Hepatocyte (in vitro differentiated cells): Measurements from ENCODE around the gene WDR19. TPM values are rescaled to one million over a fixed set of nuclear protein-coding genes. Genes with fewer than 3 reads are reported as not detected.

Experiments
- DNase-seq: peaks from one replicate; pipeline ENCODE4 v3.0.0-alpha.2; 2016; ENCODE audit warnings: low spot score
- H2AFZ ChIP-seq: fragments of 200-600 bp; sonication (generic); 2 replicates; pipeline ENCODE4 v1.6.0; 2016; ENCODE audit warnings: antibody characterized with exemption, mild to moderate bottlenecking
- H3K27ac ChIP-seq: fragments of 200-600 bp; sonication (generic); 2 replicates; pipeline ENCODE4 v1.5.1; 2016; ENCODE audit warnings: mild to moderate bottlenecking
- H3K27me3 ChIP-seq: fragments of 200-600 bp; sonication (generic); 2 replicates; pipeline ENCODE4 v1.6.1; 2016
- H3K36me3 ChIP-seq: fragments of 200-600 bp; sonication (generic); replicated peaks from 2 replicates; pipeline ENCODE4 v1.5.1; 2016; ENCODE audit warnings: low read depth; ENCODE audit not compliant: insufficient read depth
- H3K4me1 ChIP-seq: fragments of 200-600 bp; sonication (generic); 2 replicates; pipeline ENCODE4 v1.5.1; 2016; ENCODE audit warnings: mild to moderate bottlenecking, moderate library complexity; ENCODE audit not compliant: insufficient read depth
- H3K4me2 ChIP-seq: fragments of 200-600 bp; sonication (generic); 2 replicates; pipeline ENCODE4 v1.6.0; 2016
- H3K4me3 ChIP-seq: fragments of 200-600 bp; sonication (generic); 2 replicates; pipeline ENCODE4 v1.5.1; 2016; ENCODE audit warnings: mild to moderate bottlenecking
- H3K79me2 ChIP-seq: fragments of 200-600 bp; sonication (generic); 2 replicates; pipeline ENCODE4 v1.6.0; 2017; ENCODE audit warnings: mild to moderate bottlenecking
- H3K9me2 ChIP-seq: fragments of 200-600 bp; sonication (generic); replicated peaks from 2 replicates; pipeline ENCODE4 v1.6.0; 2017; ENCODE audit warnings: mild to moderate bottlenecking; ENCODE audit not compliant: insufficient read depth
- H3K9me3 ChIP-seq: fragments of 200-600 bp; sonication (generic); 2 replicates; pipeline ENCODE4 v1.5.1; 2016; ENCODE audit warnings: low read depth, mild to moderate bottlenecking
- H4K20me1 ChIP-seq: fragments of 200-600 bp; sonication (generic); 2 replicates; pipeline ENCODE4 v1.6.0; 2016; ENCODE audit warnings: mild to moderate bottlenecking; ENCODE audit not compliant: insufficient read depth, poor library complexity, severe bottlenecking
- EZH2 ChIP-seq: fragments of 200-600 bp; sonication (generic); IDR thresholded peaks from 2 replicates; pipeline ENCODE4 v1.6.1; 2016; ENCODE audit warnings: antibody characterized with exemption, mild to moderate bottlenecking, borderline replicate concordance
- EZH2phosphoT487 ChIP-seq: fragments of 200-600 bp; sonication (generic); IDR thresholded peaks from one replicate; pipeline ENCODE4 v1.6.1; 2018; ENCODE audit warnings: antibody characterized with exemption, mild to moderate bottlenecking, low read depth, moderate library complexity; ENCODE audit not compliant: unreplicated experiment, severe bottlenecking
- WGBS: methylation state at CpG from one replicate; pipeline ENCODE4 v1.1.6; 2016; ENCODE audit warnings: low lambda C conversion rate; ENCODE audit errors: missing lambda C conversion rate; 5-methylcytosine and 5-hydroxymethylcytosine counted together
- polyA plus RNA-seq: library from polyadenylated mRNA; unstranded; fragments of >200 nt; fragmentation: Nextera tagmentation; extraction: Ambion mirVana; gene quantifications from 2 replicates; pipeline ENCODE4 v1.2.1, GENCODE V29; 2016
- total RNA-seq: library from RNA; depleted of rRNA; stranded (reverse); fragments of >200 nt; gene quantifications from 2 replicates; pipeline ENCODE4 v1.2.3, GENCODE V29; 2014
- TF ChIP-seq, protein P1 (sequence below): fragments of 200-600 bp; sonication (generic); IDR thresholded peaks from 2 replicates; pipeline ENCODE4 v1.5.1; 2016; ENCODE audit warnings: antibody characterized with exemption, mild to moderate bottlenecking; ENCODE audit not compliant: poor library complexity

WDR19 gene
- total and polyA plus RNA-seq, 2 experiments from 2014 or later = 13.6 to 30.3 TPM

GRCh38 chr4:39256436-39256835 lies 74.1 kb downstream of the WDR19 start:
- no peaks in the 10 kb centered on the region for H3K9me3 ChIP-seq
- H3K4me2 ChIP-seq = no peak overlapping the region
- TF ChIP-seq, protein P1, sequence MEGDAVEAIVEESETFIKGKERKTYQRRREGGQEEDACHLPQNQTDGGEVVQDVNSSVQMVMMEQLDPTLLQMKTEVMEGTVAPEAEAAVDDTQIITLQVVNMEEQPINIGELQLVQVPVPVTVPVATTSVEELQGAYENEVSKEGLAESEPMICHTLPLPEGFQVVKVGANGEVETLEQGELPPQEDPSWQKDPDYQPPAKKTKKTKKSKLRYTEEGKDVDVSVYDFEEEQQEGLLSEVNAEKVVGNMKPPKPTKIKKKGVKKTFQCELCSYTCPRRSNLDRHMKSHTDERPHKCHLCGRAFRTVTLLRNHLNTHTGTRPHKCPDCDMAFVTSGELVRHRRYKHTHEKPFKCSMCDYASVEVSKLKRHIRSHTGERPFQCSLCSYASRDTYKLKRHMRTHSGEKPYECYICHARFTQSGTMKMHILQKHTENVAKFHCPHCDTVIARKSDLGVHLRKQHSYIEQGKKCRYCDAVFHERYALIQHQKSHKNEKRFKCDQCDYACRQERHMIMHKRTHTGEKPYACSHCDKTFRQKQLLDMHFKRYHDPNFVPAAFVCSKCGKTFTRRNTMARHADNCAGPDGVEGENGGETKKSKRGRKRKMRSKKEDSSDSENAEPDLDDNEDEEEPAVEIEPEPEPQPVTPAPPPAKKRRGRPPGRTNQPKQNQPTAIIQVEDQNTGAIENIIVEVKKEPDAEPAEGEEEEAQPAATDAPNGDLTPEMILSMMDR = no peak
- TF ChIP-seq EZH2phosphoT487 = no peak
- no peak for TF ChIP-seq EZH2
- H3K27ac ChIP-seq = no peak overlapping the region
- H3K4me1 ChIP-seq = no peaks in the 10 kb centered on the region
- H2AFZ ChIP-seq = no peak overlapping the region
- WGBS = 89% methylated on average over 2 of the region's 2 CpGs
- H3K79me2 ChIP-seq = no peaks in the 10 kb centered on the region
- DNase-seq = no peak
- no peak overlapping the region for H3K4me3 ChIP-seq
- no peaks in the 10 kb centered on the region for H3K27me3 ChIP-seq
- no peaks in the 10 kb centered on the region for H3K9me2 ChIP-seq
- H3K36me3 ChIP-seq = no peaks in the 10 kb centered on the region
- no peaks in the 10 kb centered on the region for H4K20me1 ChIP-seq

GRCh38 chr4:39259571-39260330 lies 77.4 kb downstream of the WDR19 start:
- no peaks in the 10 kb centered on the region for H3K27me3 ChIP-seq
- no peaks in the 10 kb centered on the region for H3K9me3 ChIP-seq
- no peaks in the 10 kb centered on the region for H3K9me2 ChIP-seq
- H3K27ac ChIP-seq = no peak overlapping the region
- no peaks in the 10 kb centered on the region for H4K20me1 ChIP-seq
- H3K36me3 ChIP-seq = no peaks in the 10 kb centered on the region
- H3K4me3 ChIP-seq = no peak overlapping the region
- no peak overlapping the region for H3K4me2 ChIP-seq
- WGBS = 98% methylated on average over 4 of the region's 4 CpGs
- H3K79me2 ChIP-seq = no peaks in the 10 kb centered on the region
- H3K4me1 ChIP-seq = no peaks in the 10 kb centered on the region
- H2AFZ ChIP-seq = no peak overlapping the region
- DNase-seq = no peak
- TF ChIP-seq, protein P1 = no peak
- TF ChIP-seq EZH2 (no peak), EZH2phosphoT487 (no peak)

DNA sequence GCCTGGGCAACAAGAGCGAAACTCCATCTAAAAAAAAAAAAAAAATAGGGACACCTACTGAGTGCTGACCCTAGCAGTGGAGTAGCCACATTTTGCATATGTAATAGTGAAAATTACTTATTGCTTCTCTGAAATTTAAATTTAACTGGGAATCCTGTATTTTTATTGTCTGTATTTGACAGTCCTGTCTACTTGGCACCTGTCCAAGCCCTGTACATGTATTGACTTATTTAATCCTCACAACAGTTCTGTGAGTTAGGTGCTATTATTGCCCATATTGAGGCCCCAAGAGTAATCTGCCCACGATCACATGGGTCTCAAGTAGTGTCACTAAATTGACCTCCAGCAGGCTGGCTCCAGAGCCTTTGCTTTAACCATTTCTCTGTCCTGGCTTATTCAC lies 81.6 kb downstream of the WDR19 start:
- Histone ChIP-seq H2AFZ (no peak overlapping the region), H3K9me3 (no peaks in the 10 kb centered on the region), H3K9me2 (no peaks in the 10 kb centered on the region), H3K4me1 (no peaks in the 10 kb centered on the region), H3K4me3 (no peak overlapping the region), H3K79me2 (no peaks in the 10 kb centered on the region), H3K27ac (no peak overlapping the region), H3K36me3 (no peaks in the 10 kb centered on the region), H4K20me1 (no peaks in the 10 kb centered on the region), H3K4me2 (no peak overlapping the region), H3K27me3 (no peaks in the 10 kb centered on the region)
- 81% methylated on average over 2 of the region's 2 CpGs for WGBS
- DNase-seq = peak; percentile 22
- TF ChIP-seq EZH2 (no peak), EZH2phosphoT487 (no peak)
- TF ChIP-seq, protein P1 = no peak
